ENCODE results near the gene UFSP2.

UFSP2 gene

DNA sequence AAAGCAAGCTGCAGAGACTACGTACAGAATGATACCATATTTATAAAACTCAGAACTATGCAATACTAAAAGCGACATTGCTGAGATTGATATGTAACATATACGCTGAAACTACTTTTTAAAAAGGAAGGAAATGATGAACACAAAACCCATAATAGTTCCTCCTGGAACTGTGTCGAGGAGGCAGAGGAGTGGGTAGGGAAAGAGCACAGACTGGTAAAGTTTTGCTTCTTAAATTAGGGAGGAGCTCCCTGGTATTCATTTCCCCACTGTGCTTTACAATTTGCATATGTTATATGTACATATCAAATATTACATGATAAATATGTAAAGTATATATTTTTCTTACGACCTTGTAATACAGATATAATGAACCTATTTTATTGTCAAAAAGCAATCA, 13.9 kb downstream of the UFSP2 start:
- no peak overlapping the region for H3K4me3 ChIP-seq (ENCODE audit: low read depth, low read length)
- no peak for DNase-seq (ENCODE audit: low read depth)
- in situ Hi-C loops (cut with HindIII; ENCODE audit: low sequenced_read_pairs), result no loop called here
- TF ChIP-seq CTCF (IDR thresholded peaks at IDR 0.05; ENCODE audit: low read depth, low read length, missing control alignments), result no peak

- TF ChIP-seq CTCF (IDR thresholded peaks at IDR 0.05; ENCODE audit: low read depth, low read length, missing control alignments), result no peak
- H3K4me3 ChIP-seq (ENCODE audit: low read depth, low read length), result no peak overlapping the region
- in situ Hi-C loops (cut with HindIII; ENCODE audit: low sequenced_read_pairs), result no loop called here
- DNase-seq (ENCODE audit: low read depth), result no peak
Observed at GRCh38 chr4:185408432-185408831, 17.3 kb downstream of the UFSP2 start.

DNA sequence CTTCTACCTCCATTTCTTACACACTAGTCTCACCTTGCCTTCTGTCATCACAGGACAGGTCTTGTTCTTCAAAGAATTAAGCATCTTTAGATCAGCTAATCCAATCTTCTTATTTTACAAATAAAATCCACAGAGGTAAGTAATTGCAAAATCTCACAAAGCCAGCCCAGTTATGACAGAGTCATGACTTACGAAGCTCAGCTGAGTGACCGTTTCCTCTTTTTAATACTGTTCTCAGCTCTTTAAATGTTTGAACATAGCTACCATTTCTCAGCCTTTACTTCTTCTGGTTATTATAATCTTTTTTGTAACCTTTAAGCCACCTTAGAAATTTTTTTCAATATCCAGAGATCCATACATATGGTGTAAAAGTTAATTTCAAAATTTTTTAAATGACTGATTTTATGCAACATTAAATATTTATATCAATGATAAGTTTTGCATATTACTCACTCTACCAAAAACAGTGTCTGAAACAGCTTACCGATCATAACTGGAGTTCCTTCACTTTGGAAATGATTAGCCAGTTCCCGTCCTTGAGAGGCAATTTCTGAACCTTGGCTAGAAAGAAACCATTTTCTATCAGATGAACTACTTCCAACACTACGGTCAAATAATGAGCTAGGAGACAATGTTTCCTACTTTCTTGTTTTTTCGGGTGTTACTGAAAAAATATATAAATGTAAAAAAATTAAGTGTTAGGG, 20.3 kb downstream of the UFSP2 start:
- in situ Hi-C loops (cut with HindIII; ENCODE audit: low sequenced_read_pairs), result no loop called here
- no peak for TF ChIP-seq CTCF (IDR thresholded peaks at IDR 0.05; ENCODE audit: low read depth, low read length, missing control alignments)
- no peak for DNase-seq (ENCODE audit: low read depth)
- H3K4me3 ChIP-seq (ENCODE audit: low read depth, low read length), result no peak overlapping the region

GRCh38 chr4:185404031-185404430, 21.7 kb downstream of the UFSP2 start:
- TF ChIP-seq CTCF (IDR thresholded peaks at IDR 0.05; ENCODE audit: low read depth, low read length, missing control alignments), result no peak
- no peak for DNase-seq (ENCODE audit: low read depth)
- in situ Hi-C loops (cut with HindIII; ENCODE audit: low sequenced_read_pairs), result no loop called here
- H3K4me3 ChIP-seq (ENCODE audit: low read depth, low read length), result no peak overlapping the region

DNA sequence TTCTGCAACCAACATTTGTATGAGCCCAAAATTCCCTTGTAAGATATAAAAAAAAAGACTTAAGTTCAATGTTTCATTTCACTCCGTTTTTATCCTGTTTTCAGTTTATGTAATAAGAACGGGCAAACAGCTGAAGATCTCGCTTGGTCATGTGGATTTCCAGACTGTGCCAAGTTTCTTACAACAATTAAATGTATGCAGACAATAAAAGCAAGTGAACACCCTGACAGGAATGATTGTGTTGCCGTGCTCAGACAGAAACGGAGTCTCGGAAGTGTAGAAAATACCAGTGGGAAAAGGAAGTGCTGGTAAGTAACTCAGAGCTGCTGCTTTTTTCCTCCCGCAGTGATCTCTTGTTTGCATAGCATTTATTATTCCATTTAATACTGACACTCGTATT, 26.3 kb downstream of the UFSP2 start:
- in situ Hi-C loops (cut with HindIII; ENCODE audit: low sequenced_read_pairs), result loop anchor here (5.0 kb wide), 1 partner anchor 42 kb away; no protein-coding TSS in a partner anchor
- no peak for DNase-seq (ENCODE audit: low read depth)
- H3K4me3 ChIP-seq (ENCODE audit: low read depth, low read length), result no peak overlapping the region
- no peak for TF ChIP-seq CTCF (IDR thresholded peaks at IDR 0.05; ENCODE audit: low read depth, low read length, missing control alignments)

DNA sequence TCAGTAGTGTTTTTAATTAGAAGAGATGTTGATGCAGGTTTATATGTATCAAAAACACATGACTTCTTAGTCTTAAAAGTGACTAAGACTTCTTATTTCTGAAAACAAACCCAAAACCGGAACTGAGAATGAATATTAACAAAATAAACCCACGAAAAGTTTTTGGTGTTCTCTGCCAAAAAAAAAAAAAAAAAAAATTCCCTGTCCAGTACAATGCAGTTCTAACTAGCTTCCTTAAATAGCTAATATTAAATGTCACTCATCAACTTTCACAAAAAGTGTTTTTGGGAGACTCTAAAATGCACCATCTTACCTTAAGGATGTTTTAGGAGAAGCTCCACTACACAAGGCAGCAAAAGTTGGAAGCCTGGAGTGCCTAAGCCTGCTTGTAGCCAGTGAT, 27.1 kb downstream of the UFSP2 start:
- in situ Hi-C loops (cut with HindIII; ENCODE audit: low sequenced_read_pairs), result loop anchor here (5.0 kb wide), 1 partner anchor 41 kb away; no protein-coding TSS in a partner anchor
- no peak overlapping the region for H3K4me3 ChIP-seq (ENCODE audit: low read depth, low read length)
- no peak for TF ChIP-seq CTCF (IDR thresholded peaks at IDR 0.05; ENCODE audit: low read depth, low read length, missing control alignments)
- DNase-seq (ENCODE audit: low read depth), result no peak
